HG02763 (cell line): ENCODE data around the gene SH2D5.
"Not testable (repeated sequence)": the region's sequence is repeated elsewhere in the genome, so short reads cannot be mapped to it uniquely, and the experiment has no call there.

Experiments
- ATAC-seq: cut with Tn5 transposase; IDR thresholded peaks from one replicate; pipeline ENCODE4 v1.9.1; 2021; ENCODE audit warnings: mild to moderate bottlenecking, moderate library complexity; ENCODE audit not compliant: unreplicated experiment

Gene SH2D5

GRCh38 chr1:20728371-20729154 lies 3.9 kb downstream of the SH2D5 start:
- ATAC-seq, result no peak

- no peak for ATAC-seq
Measured at GRCh38 chr1:20727746-20728316, 4.7 kb downstream of the SH2D5 start.

- ATAC-seq, result no peak
Measured at GRCh38 chr1:20726932-20727745, 5.4 kb downstream of the SH2D5 start.

- no peak for ATAC-seq
Measured at GRCh38 chr1:20726118-20726911, 6.2 kb downstream of the SH2D5 start.

GRCh38 chr1:20725189-20726117 lies 7.0 kb downstream of the SH2D5 start:
- ATAC-seq, result no peak

- ATAC-seq, result no peak
Measured at GRCh38 chr1:20724364-20725188, 7.9 kb downstream of the SH2D5 start.

- no peak for ATAC-seq
Measured at GRCh38 chr1:20723537-20724363, 8.8 kb downstream of the SH2D5 start.

- ATAC-seq, result no peak
Measured at GRCh38 chr1:20723159-20723536, 9.4 kb downstream of the SH2D5 start.

- ATAC-seq, result no peak
Measured at GRCh38 chr1:20721117-20722061, 11.1 kb downstream of the SH2D5 start.

GRCh38 chr1:20720631-20721091 lies 11.8 kb downstream of the SH2D5 start:
- no peak for ATAC-seq

GRCh38 chr1:20719871-20720620 lies 12.5 kb downstream of the SH2D5 start:
- ATAC-seq, result no peak

- ATAC-seq, result no peak
Measured at GRCh38 chr1:20719261-20719660, 13.2 kb downstream of the SH2D5 start.

GRCh38 chr1:20718343-20718882 lies 14.1 kb downstream of the SH2D5 start:
- ATAC-seq, result not testable (repeated sequence)

GRCh38 chr1:20717452-20718342 lies 14.8 kb downstream of the SH2D5 start, which contains the start of gene KIF17:
Gene KIF17, minus strand, starts transcription at chr1:20718007. Its CDS starts 301 bp downstream, at chr1:20717706.
- no peak for ATAC-seq

- no peak for ATAC-seq
Measured at GRCh38 chr1:20716232-20716631, 16.3 kb downstream of the SH2D5 start.
